Trophoblast cell (in vitro differentiated cells and primary cell): ENCODE data around the gene ST7.

Experiments used
- DNase-seq, 2 donors: peaks; one replicate each; pipeline ENCODE4 v3.0.0-alpha.2; 2016
- H2AFZ ChIP-seq: 2 replicates; pipeline ENCODE4 v1.6.1; 2013; ENCODE audit warnings: low read length, moderate library complexity, mild to moderate bottlenecking; ENCODE audit not compliant: insufficient read depth, poor library complexity
- H2AK5ac ChIP-seq: 2 replicates; pipeline ENCODE4 v1.6.1; 2013; ENCODE audit warnings: mild to moderate bottlenecking, low read length
- H2BK120ac ChIP-seq: 2 replicates; pipeline ENCODE4 v1.6.1; 2013; ENCODE audit warnings: low read length, mild to moderate bottlenecking, moderate library complexity; ENCODE audit not compliant: insufficient read depth, poor library complexity
- H2BK12ac ChIP-seq: 2 replicates; pipeline ENCODE4 v1.6.1; 2013; ENCODE audit warnings: mild to moderate bottlenecking, low read length, moderate library complexity
- H2BK5ac ChIP-seq: 2 replicates; pipeline ENCODE4 v1.6.1; 2013; ENCODE audit warnings: low read length, low read depth, moderate library complexity, mild to moderate bottlenecking; ENCODE audit not compliant: poor library complexity
- H3K14ac ChIP-seq: 2 replicates; pipeline ENCODE4 v1.6.1; 2013; ENCODE audit warnings: mild to moderate bottlenecking, low read length
- H3K18ac ChIP-seq: 2 replicates; pipeline ENCODE4 v1.6.1; 2013; ENCODE audit warnings: mild to moderate bottlenecking, low read length
- H3K23ac ChIP-seq: 2 replicates; pipeline ENCODE4 v1.6.1; 2013; ENCODE audit warnings: low read length
- H3K27ac ChIP-seq: 2 replicates; pipeline ENCODE4 v1.5.1; 2013; ENCODE audit warnings: low read depth, mild to moderate bottlenecking, inconsistent platforms, low read length, moderate library complexity
- H3K27me3 ChIP-seq: 2 replicates; pipeline ENCODE4 v1.6.1; 2013; ENCODE audit warnings: inconsistent platforms, mild to moderate bottlenecking, low read length, moderate library complexity; ENCODE audit not compliant: insufficient read depth
- H3K36me3 ChIP-seq, 2 experiments: 1 replicate in 1 of 2; 2 replicates in 1 of 2; pipeline ENCODE4 v1.6.1; 2013; ENCODE audit warnings: low read length in 2 of 2, mild to moderate bottlenecking in 2 of 2, moderate library complexity in 1 of 2; ENCODE audit not compliant: insufficient read depth in 2 of 2, control insufficient read depth in 1 of 2
- H3K4ac ChIP-seq: 2 replicates; pipeline ENCODE4 v1.6.1; 2013; ENCODE audit warnings: low read depth, mild to moderate bottlenecking, low read length, moderate library complexity
- H3K4me1 ChIP-seq, 2 experiments: 1 replicate in 1 of 2; 2 replicates in 1 of 2; pipeline ENCODE4 v1.6.1; 2013; ENCODE audit warnings: low read length in 2 of 2, mild to moderate bottlenecking in 2 of 2, moderate library complexity in 1 of 2; ENCODE audit not compliant: insufficient read depth in 2 of 2, control insufficient read depth in 1 of 2
- H3K4me2 ChIP-seq: 2 replicates; pipeline ENCODE4 v1.6.1; 2013; ENCODE audit warnings: inconsistent platforms, mild to moderate bottlenecking, low read length, moderate library complexity
- H3K4me3 ChIP-seq: 2 replicates; pipeline ENCODE4 v1.5.1; 2013; ENCODE audit warnings: mild to moderate bottlenecking, low read depth, low read length, inconsistent platforms
- H3K79me1 ChIP-seq: one replicate; pipeline ENCODE4 v1.6.1; 2013; ENCODE audit warnings: low read length
- H3K79me2 ChIP-seq: 2 replicates; pipeline ENCODE4 v1.6.1; 2013; ENCODE audit warnings: low read length, mild to moderate bottlenecking; ENCODE audit not compliant: control insufficient read depth, insufficient read depth, poor library complexity
- H3K9ac ChIP-seq: 2 replicates; pipeline ENCODE4 v1.6.1; 2013; ENCODE audit warnings: mild to moderate bottlenecking, low read length
- H3K9me3 ChIP-seq: 2 replicates; pipeline ENCODE4 v1.6.1; 2013; ENCODE audit warnings: low read depth, mild to moderate bottlenecking, control low read depth, inconsistent platforms, low read length; ENCODE audit not compliant: insufficient read depth
- H4K12ac ChIP-seq: 2 replicates; pipeline ENCODE4 v1.6.1; 2013; ENCODE audit warnings: low read depth, mild to moderate bottlenecking, low read length, moderate library complexity
- H4K8ac ChIP-seq: 2 replicates; pipeline ENCODE4 v1.6.1; 2013; ENCODE audit warnings: low read depth, mild to moderate bottlenecking, low read length, moderate library complexity
- H4K91ac ChIP-seq: one replicate; pipeline ENCODE4 v1.6.1; 2013; ENCODE audit warnings: low read depth, mild to moderate bottlenecking, low read length, moderate library complexity
- WGBS: extraction: QIAGEN DNeasy Blood & Tissue Kit; methylation state at CpG from one replicate; pipeline ENCODE4 v1.1.7; 2013; ENCODE audit warnings: missing lambda C conversion rate; ENCODE audit not compliant: insufficient read length, insufficient coverage; ENCODE audit errors: extremely low coverage; 5-methylcytosine and 5-hydroxymethylcytosine counted together

The ST7 gene

DNA sequence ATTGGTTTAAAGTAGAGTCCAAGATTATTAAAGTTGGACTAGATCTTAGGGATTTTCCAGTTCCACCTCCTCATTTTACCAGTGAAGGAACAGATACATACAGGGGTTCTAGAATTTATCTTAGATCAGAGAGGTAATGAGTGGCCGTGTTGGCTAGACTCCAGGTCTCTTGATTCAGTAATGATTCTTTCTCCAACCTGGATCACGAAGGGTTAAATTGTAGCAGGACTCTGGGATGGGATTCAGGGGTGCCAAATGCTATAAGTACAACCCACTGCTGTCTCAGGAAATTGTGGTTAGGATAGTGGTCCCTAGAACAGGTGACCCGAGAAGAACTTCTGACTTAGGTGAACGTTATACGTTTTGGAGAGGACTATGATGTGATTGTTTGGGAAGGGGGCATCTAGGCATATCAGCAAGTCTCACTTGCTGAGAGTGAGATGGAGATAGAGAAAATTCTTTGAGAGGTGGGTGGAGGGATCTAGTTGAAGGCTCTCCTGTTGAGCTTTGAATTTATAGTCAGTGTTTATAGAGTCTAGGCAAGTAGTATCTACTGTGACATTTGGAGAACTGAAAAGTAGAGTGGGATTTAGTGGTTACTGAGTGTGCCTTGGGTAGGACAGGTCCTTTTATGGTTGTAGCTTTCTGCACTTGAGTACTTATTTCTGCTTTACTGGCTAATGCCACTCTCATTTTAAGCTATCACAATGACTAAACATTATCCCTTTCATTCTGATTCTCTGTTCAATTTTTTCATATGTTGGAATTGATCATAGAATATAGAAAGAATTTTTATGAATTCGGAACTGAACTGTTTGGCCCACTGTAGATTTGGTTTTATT lies 58.3 kb downstream of the ST7 start:
- H2BK5ac ChIP-seq = no peak overlapping the region
- no peak overlapping the region for H3K18ac ChIP-seq
- H4K12ac ChIP-seq = no peak overlapping the region
- no CpG with 5 or more reads among the region's 6 CpGs for WGBS
- H3K4me3 ChIP-seq = no peak overlapping the region
- H2BK120ac ChIP-seq = no peak overlapping the region
- DNase-seq = no peak
- no peaks in the 10 kb centered on the region for H3K79me1 ChIP-seq
- no peaks in the 10 kb centered on the region for H3K36me3 ChIP-seq
- H3K27ac ChIP-seq = no peak overlapping the region
- no peak overlapping the region for H3K4ac ChIP-seq
- no peak overlapping the region for H2AK5ac ChIP-seq
- no peaks in the 10 kb centered on the region for H3K4me1 ChIP-seq
- no peak overlapping the region for H4K8ac ChIP-seq
- no peak overlapping the region for H2AFZ ChIP-seq
- H3K79me2 ChIP-seq = no peaks in the 10 kb centered on the region
- no peak overlapping the region for H3K14ac ChIP-seq
- no peak overlapping the region for H3K23ac ChIP-seq
- H4K91ac ChIP-seq = no peak overlapping the region
- no peaks in the 10 kb centered on the region for H3K9me3 ChIP-seq
- no peak overlapping the region for H2BK12ac ChIP-seq
- no peak overlapping the region for H3K4me2 ChIP-seq
- H3K9ac ChIP-seq = no peak overlapping the region
- no peaks in the 10 kb centered on the region for H3K27me3 ChIP-seq

- H3K79me2 ChIP-seq = no peaks in the 10 kb centered on the region
- H2BK12ac ChIP-seq = no peak overlapping the region
- no peak overlapping the region for H3K9ac ChIP-seq
- H2AFZ ChIP-seq = no peak overlapping the region
- DNase-seq = no peak
- no peak overlapping the region for H3K4me2 ChIP-seq
- H3K36me3 ChIP-seq = no peaks in the 10 kb centered on the region
- no peak overlapping the region for H3K4me3 ChIP-seq
- no peak overlapping the region for H4K12ac ChIP-seq
- H4K91ac ChIP-seq = no peak overlapping the region
- no peak overlapping the region for H3K14ac ChIP-seq
- H3K4me1 ChIP-seq = no peaks in the 10 kb centered on the region
- H2AK5ac ChIP-seq = no peak overlapping the region
- H3K79me1 ChIP-seq = no peaks in the 10 kb centered on the region
- no peaks in the 10 kb centered on the region for H3K9me3 ChIP-seq
- no peak overlapping the region for H2BK120ac ChIP-seq
- H3K4ac ChIP-seq = no peak overlapping the region
- no peak overlapping the region for H3K27ac ChIP-seq
- no peak overlapping the region for H2BK5ac ChIP-seq
- H4K8ac ChIP-seq = no peak overlapping the region
- no peaks in the 10 kb centered on the region for H3K27me3 ChIP-seq
- no CpG with 5 or more reads among the region's 2 CpGs for WGBS
- H3K23ac ChIP-seq = no peak overlapping the region
- H3K18ac ChIP-seq = no peak overlapping the region
Measured at GRCh38 chr7:117012284-117012683, 59.0 kb downstream of the ST7 start.

GRCh38 chr7:117012696-117013095 lies 59.4 kb downstream of the ST7 start:
- no peak overlapping the region for H3K23ac ChIP-seq
- H2AK5ac ChIP-seq = no peak overlapping the region
- H3K9ac ChIP-seq = no peak overlapping the region
- no peaks in the 10 kb centered on the region for H3K9me3 ChIP-seq
- no peak overlapping the region for H4K12ac ChIP-seq
- no peaks in the 10 kb centered on the region for H3K27me3 ChIP-seq
- no peak overlapping the region for H4K91ac ChIP-seq
- DNase-seq = peak in 1 of 2 donors; percentile 57
- no peak overlapping the region for H2BK12ac ChIP-seq
- no peak overlapping the region for H2BK120ac ChIP-seq
- no peak overlapping the region for H3K4me3 ChIP-seq
- no peak overlapping the region for H3K4ac ChIP-seq
- no peaks in the 10 kb centered on the region for H3K79me2 ChIP-seq
- H3K14ac ChIP-seq = no peak overlapping the region
- no peak overlapping the region for H3K4me2 ChIP-seq
- H3K4me1 ChIP-seq = no peaks in the 10 kb centered on the region
- no peaks in the 10 kb centered on the region for H3K79me1 ChIP-seq
- no peak overlapping the region for H3K27ac ChIP-seq
- H2BK5ac ChIP-seq = no peak overlapping the region
- WGBS = no CpG with 5 or more reads among the region's 1 CpG
- H3K18ac ChIP-seq = no peak overlapping the region
- no peak overlapping the region for H4K8ac ChIP-seq
- no peaks in the 10 kb centered on the region for H3K36me3 ChIP-seq
- H2AFZ ChIP-seq = no peak overlapping the region

DNA sequence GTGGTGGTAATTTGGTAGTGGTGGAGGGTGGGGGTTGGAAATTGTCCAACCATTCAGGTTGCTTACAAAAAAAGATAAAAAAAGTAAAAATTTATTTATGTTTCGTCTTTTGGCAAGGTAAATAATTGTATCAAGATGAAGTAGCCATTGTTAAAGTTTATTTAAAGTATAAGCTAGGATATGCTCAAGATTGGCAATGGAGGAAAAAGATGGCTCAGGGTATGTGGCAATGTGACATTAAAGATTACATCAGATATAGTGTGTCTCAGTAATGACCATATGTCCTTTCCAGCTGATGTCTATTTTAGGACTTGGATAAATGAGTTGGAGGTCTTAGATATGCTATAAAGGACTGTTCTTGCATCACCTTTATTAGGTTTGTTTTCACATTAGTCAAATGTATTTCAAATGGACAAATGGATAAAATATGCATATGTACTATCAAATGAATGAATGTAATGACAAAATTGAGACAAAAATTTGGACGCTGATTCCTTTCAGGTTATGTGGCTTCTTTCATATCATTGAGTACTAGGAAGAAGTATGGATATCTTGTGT lies 60.9 kb downstream of the ST7 start:
- no peak overlapping the region for H2BK5ac ChIP-seq
- H3K36me3 ChIP-seq = no peaks in the 10 kb centered on the region
- no peak overlapping the region for H3K14ac ChIP-seq
- H3K4me1 ChIP-seq = no peaks in the 10 kb centered on the region
- H3K27me3 ChIP-seq = no peaks in the 10 kb centered on the region
- H3K79me2 ChIP-seq = no peaks in the 10 kb centered on the region
- no peak overlapping the region for H3K4me3 ChIP-seq
- H2AFZ ChIP-seq = no peak overlapping the region
- no peak overlapping the region for H2AK5ac ChIP-seq
- no peak overlapping the region for H4K12ac ChIP-seq
- H2BK12ac ChIP-seq = no peak overlapping the region
- no peaks in the 10 kb centered on the region for H3K9me3 ChIP-seq
- no peak overlapping the region for H3K9ac ChIP-seq
- H3K79me1 ChIP-seq = no peaks in the 10 kb centered on the region
- H3K4me2 ChIP-seq = no peak overlapping the region
- no peak overlapping the region for H3K23ac ChIP-seq
- H3K27ac ChIP-seq = no peak overlapping the region
- DNase-seq = peak in 1 of 2 donors; percentile 39
- 100% methylated on average over 1 of the region's 2 CpGs for WGBS
- no peak overlapping the region for H2BK120ac ChIP-seq
- no peak overlapping the region for H3K4ac ChIP-seq
- H3K18ac ChIP-seq = no peak overlapping the region
- H4K8ac ChIP-seq = no peak overlapping the region
- no peak overlapping the region for H4K91ac ChIP-seq
